ENCODE results near the gene ACOXL. TPM values are rescaled to one million over a fixed set of nuclear protein-coding genes. Genes with fewer than 3 reads are reported as not detected.

The ACOXL gene
- total RNA-seq, 2 experiments from 2014 or later = not detected

DNA sequence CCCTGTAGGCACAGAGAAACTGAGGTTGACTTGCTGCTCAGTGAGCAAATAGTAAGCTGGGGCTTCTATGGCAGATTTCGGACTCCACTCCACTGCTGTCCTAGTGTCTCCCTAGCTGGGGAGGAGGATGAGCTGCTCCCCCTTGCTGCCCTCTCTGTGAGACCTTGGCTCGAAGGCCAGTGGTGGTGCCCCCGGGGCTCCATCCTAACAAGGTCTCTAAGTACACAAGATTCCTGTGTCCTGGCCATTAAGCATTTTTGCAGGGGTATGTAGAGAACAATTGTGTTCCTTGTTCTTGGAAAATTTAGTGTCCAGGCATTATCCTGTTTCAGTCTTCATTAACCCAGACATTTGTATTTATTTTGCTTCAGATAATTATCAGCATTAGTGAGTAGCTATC lies 367.0 kb downstream of the ACOXL start:
- Mint-ChIP-seq H3K27ac (no peak overlapping the region), H3K4me3 (no peak overlapping the region), H3K36me3 (ENCODE audit: low read depth) (no peaks in the 10 kb centered on the region), H3K9me3 (no peaks in the 10 kb centered on the region), H3K27me3 (no peaks in the 10 kb centered on the region), H3K4me1 (ENCODE audit: low read depth) (no peaks in the 10 kb centered on the region)
- Histone ChIP-seq H3K4me3 (ENCODE audit: low read length) (no peak overlapping the region), H3K36me3 (ENCODE audit: insufficient read depth, low read length) (no peaks in the 10 kb centered on the region), H3K27me3 (ENCODE audit: control insufficient read depth in 1 of 2, insufficient read depth in 2 of 2, low read length in 2 of 2) (no peaks in the 10 kb centered on the region), H3K27ac (ENCODE audit: low read depth in 1 of 2, low read length in 2 of 2) (no peak overlapping the region), H3K4me1 (ENCODE audit: insufficient read depth, low read length) (peaks cover 7% of the 10 kb centered on the region), H3K9me3 (ENCODE audit: control insufficient read depth in 1 of 2, insufficient read depth in 1 of 2, low read length in 2 of 2) (no peaks in the 10 kb centered on the region)
- ChIA-PET CTCF (no interaction called here), POLR2A (no interaction called here)
- TF ChIP-seq, protein P1, sequence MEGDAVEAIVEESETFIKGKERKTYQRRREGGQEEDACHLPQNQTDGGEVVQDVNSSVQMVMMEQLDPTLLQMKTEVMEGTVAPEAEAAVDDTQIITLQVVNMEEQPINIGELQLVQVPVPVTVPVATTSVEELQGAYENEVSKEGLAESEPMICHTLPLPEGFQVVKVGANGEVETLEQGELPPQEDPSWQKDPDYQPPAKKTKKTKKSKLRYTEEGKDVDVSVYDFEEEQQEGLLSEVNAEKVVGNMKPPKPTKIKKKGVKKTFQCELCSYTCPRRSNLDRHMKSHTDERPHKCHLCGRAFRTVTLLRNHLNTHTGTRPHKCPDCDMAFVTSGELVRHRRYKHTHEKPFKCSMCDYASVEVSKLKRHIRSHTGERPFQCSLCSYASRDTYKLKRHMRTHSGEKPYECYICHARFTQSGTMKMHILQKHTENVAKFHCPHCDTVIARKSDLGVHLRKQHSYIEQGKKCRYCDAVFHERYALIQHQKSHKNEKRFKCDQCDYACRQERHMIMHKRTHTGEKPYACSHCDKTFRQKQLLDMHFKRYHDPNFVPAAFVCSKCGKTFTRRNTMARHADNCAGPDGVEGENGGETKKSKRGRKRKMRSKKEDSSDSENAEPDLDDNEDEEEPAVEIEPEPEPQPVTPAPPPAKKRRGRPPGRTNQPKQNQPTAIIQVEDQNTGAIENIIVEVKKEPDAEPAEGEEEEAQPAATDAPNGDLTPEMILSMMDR (IDR thresholded peaks at IDR 0.05) = no peak
- intact Hi-C loops (cut with DNase I, micrococcal nuclease) = no loop called here
- no peak for DNase-seq
- ATAC-seq (ENCODE audit: poor library complexity) = no peak

DNA sequence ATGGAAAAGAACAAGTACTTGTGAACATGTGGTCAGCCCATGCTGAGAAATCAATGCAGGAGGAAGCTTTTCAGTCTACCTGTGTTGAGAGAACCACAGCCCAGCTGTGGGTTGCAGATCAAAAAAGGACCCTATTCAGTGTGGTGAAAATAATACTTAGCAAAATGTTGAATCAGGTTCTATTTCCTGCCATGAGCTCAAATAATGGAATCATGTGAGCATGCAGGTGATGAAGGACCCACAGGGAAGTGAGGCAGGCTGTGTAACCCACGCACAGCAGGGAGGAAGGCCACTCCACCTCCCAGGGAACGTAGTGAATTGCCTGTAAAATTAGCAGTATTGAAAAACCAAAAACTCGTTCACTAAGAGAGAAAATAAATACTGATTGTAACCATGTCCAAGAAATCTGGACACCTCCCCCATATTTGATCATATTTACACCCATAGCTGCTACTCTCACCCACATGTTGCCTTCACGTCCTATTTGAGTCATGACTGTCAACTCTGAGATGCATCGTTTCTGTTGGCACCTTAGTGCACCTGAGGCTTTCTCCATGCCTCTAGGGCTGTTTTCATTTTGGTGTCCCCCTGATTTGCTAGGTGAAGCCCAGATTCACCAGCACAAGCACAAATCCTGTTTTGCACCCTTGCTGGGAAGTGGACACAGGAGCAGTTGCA lies 367.9 kb downstream of the ACOXL start:
- Mint-ChIP-seq H3K9me3 (no peaks in the 10 kb centered on the region), H3K4me3 (no peak overlapping the region), H3K27ac (no peak overlapping the region), H3K36me3 (ENCODE audit: low read depth) (no peaks in the 10 kb centered on the region), H3K27me3 (no peaks in the 10 kb centered on the region), H3K4me1 (ENCODE audit: low read depth) (no peaks in the 10 kb centered on the region)
- Histone ChIP-seq H3K9me3 (ENCODE audit: control insufficient read depth in 1 of 2, insufficient read depth in 1 of 2, low read length in 2 of 2) (no peaks in the 10 kb centered on the region), H3K4me1 (ENCODE audit: insufficient read depth, low read length) (peaks cover 7% of the 10 kb centered on the region), H3K36me3 (ENCODE audit: insufficient read depth, low read length) (no peaks in the 10 kb centered on the region), H3K27me3 (ENCODE audit: control insufficient read depth in 1 of 2, insufficient read depth in 2 of 2, low read length in 2 of 2) (no peaks in the 10 kb centered on the region), H3K4me3 (ENCODE audit: low read length) (no peak overlapping the region), H3K27ac (ENCODE audit: low read depth in 1 of 2, low read length in 2 of 2) (no peak overlapping the region)
- no peak for DNase-seq
- TF ChIP-seq, protein P1 (IDR thresholded peaks at IDR 0.05) = no peak
- no peak for ATAC-seq (ENCODE audit: poor library complexity)
- POLR2A ChIA-PET = no interaction called here
- intact Hi-C loops (cut with DNase I, micrococcal nuclease) = no loop called here
- CTCF ChIA-PET = no interaction called here

DNA sequence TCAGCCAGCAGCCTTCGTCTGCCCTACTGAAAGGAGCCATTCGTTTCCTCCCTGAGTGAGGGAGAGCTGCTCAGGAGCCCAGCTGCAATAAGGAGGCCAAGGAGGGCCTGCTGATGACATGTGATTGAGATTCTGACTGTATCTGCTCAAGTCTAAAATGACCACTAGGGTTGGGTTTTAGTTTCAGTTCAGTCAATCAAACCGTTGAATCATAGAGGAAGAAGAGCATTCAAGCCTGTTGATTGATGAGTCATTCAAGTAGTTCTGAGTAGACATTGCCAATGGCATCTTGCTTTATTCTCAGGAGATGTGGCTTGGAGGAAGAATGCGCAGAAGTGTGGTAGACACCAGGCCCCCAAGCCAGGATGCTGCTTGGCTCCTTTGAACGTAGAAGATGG lies 368.4 kb downstream of the ACOXL start:
- peaks cover 7% of the 10 kb centered on the region for H3K4me1 ChIP-seq (ENCODE audit: insufficient read depth, low read length)
- no peak overlapping the region for H3K27ac Mint-ChIP-seq
- ATAC-seq (ENCODE audit: poor library complexity) (no peak), DNase-seq (peak in 3 of 14 experiments; percentile 30 to 56 (median 41))
- ChIA-PET CTCF (no interaction called here), POLR2A (no interaction called here)
- no peaks in the 10 kb centered on the region for H3K4me1 Mint-ChIP-seq (ENCODE audit: low read depth)
- intact Hi-C loops (cut with DNase I, micrococcal nuclease) = no loop called here
- no peak overlapping the region for H3K27ac ChIP-seq (ENCODE audit: low read depth in 1 of 2, low read length in 2 of 2)
- no peak overlapping the region for H3K4me3 ChIP-seq (ENCODE audit: low read length)
- H3K9me3 ChIP-seq (ENCODE audit: control insufficient read depth in 1 of 2, insufficient read depth in 1 of 2, low read length in 2 of 2) = no peaks in the 10 kb centered on the region
- H3K36me3 Mint-ChIP-seq (ENCODE audit: low read depth) = no peaks in the 10 kb centered on the region
- TF ChIP-seq, protein P1 (IDR thresholded peaks at IDR 0.05) = no peak
- H3K27me3 ChIP-seq (ENCODE audit: control insufficient read depth in 1 of 2, insufficient read depth in 2 of 2, low read length in 2 of 2) = no peaks in the 10 kb centered on the region
- H3K36me3 ChIP-seq (ENCODE audit: insufficient read depth, low read length) = no peaks in the 10 kb centered on the region
- H3K27me3 Mint-ChIP-seq = peaks cover 2% of the 10 kb centered on the region
- no peak overlapping the region for H3K4me3 Mint-ChIP-seq
- H3K9me3 Mint-ChIP-seq = no peaks in the 10 kb centered on the region

Measured in CD4-positive, alpha-beta T cell (primary cell).